Hepatocyte (in vitro differentiated cells): ENCODE results near the gene STK32B.

ENCODE experiments used
- CTCF ChIP-seq: fragments of 200-600 bp; sonication (generic); IDR thresholded peaks from 2 replicates; pipeline ENCODE4 v1.5.1; 2016; ENCODE audit warnings: antibody characterized with exemption, mild to moderate bottlenecking; ENCODE audit not compliant: poor library complexity
- EZH2phosphoT487 ChIP-seq: fragments of 200-600 bp; sonication (generic); IDR thresholded peaks from one replicate; pipeline ENCODE4 v1.6.1; 2018; ENCODE audit warnings: antibody characterized with exemption, mild to moderate bottlenecking, low read depth, moderate library complexity; ENCODE audit not compliant: unreplicated experiment, severe bottlenecking

- TF ChIP-seq CTCF = no peak
- no peak for TF ChIP-seq EZH2phosphoT487
Measured at GRCh38 chr4:5462254-5462835, 411.1 kb downstream of the STK32B start.
